Coronary artery (tissue), 2 donors: ENCODE data around the gene CTSO.

ENCODE experiments used
- DNase-seq: peaks from one replicate; pipeline ENCODE4 v3.0.0-alpha.2; 2017; ENCODE audit warnings: low spot score
- H3K27ac ChIP-seq, 2 donors: fragments of 200-600 bp; sonication (generic); one replicate each; pipeline ENCODE4 v1.5.1; 2016 to 2019
- H3K4me3 ChIP-seq: fragments of 200-600 bp; sonication (generic); 2 replicates; pipeline ENCODE4 v1.5.1; 2016; ENCODE audit warnings: mild to moderate bottlenecking, moderate library complexity
- TF ChIP-seq, protein P1 (sequence below): fragments of 200-600 bp; sonication (generic); IDR thresholded peaks from one replicate; pipeline ENCODE4 v1.5.1; 2019; ENCODE audit warnings: antibody characterized with exemption

The CTSO gene

GRCh38 chr4:155978810-155979209 is 25.1 kb upstream of the CTSO start:
- no peak overlapping the region for H3K4me3 ChIP-seq
- no peak overlapping the region for H3K27ac ChIP-seq
- TF ChIP-seq, protein P1, sequence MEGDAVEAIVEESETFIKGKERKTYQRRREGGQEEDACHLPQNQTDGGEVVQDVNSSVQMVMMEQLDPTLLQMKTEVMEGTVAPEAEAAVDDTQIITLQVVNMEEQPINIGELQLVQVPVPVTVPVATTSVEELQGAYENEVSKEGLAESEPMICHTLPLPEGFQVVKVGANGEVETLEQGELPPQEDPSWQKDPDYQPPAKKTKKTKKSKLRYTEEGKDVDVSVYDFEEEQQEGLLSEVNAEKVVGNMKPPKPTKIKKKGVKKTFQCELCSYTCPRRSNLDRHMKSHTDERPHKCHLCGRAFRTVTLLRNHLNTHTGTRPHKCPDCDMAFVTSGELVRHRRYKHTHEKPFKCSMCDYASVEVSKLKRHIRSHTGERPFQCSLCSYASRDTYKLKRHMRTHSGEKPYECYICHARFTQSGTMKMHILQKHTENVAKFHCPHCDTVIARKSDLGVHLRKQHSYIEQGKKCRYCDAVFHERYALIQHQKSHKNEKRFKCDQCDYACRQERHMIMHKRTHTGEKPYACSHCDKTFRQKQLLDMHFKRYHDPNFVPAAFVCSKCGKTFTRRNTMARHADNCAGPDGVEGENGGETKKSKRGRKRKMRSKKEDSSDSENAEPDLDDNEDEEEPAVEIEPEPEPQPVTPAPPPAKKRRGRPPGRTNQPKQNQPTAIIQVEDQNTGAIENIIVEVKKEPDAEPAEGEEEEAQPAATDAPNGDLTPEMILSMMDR, result no peak

GRCh38 chr4:155975511-155975910 is 21.8 kb upstream of the CTSO start:
- TF ChIP-seq, protein P1, result no peak
- H3K27ac ChIP-seq, result no peak overlapping the region
- no peak overlapping the region for H3K4me3 ChIP-seq
- DNase-seq, result no peak

More at GRCh38 chr4:155978810-155979209, 25.1 kb upstream of the CTSO start:
- no peak for DNase-seq

GRCh38 chr4:155974996-155975395 is 21.3 kb upstream of the CTSO start:
- H3K27ac ChIP-seq, result no peak overlapping the region
- H3K4me3 ChIP-seq, result no peak overlapping the region
- no peak for DNase-seq
- TF ChIP-seq, protein P1, result no peak

GRCh38 chr4:155974476-155974749 is 20.7 kb upstream of the CTSO start:
- no peak for DNase-seq
- no peak overlapping the region for H3K4me3 ChIP-seq
- TF ChIP-seq, protein P1, result no peak
- H3K27ac ChIP-seq, result no peak overlapping the region

DNA sequence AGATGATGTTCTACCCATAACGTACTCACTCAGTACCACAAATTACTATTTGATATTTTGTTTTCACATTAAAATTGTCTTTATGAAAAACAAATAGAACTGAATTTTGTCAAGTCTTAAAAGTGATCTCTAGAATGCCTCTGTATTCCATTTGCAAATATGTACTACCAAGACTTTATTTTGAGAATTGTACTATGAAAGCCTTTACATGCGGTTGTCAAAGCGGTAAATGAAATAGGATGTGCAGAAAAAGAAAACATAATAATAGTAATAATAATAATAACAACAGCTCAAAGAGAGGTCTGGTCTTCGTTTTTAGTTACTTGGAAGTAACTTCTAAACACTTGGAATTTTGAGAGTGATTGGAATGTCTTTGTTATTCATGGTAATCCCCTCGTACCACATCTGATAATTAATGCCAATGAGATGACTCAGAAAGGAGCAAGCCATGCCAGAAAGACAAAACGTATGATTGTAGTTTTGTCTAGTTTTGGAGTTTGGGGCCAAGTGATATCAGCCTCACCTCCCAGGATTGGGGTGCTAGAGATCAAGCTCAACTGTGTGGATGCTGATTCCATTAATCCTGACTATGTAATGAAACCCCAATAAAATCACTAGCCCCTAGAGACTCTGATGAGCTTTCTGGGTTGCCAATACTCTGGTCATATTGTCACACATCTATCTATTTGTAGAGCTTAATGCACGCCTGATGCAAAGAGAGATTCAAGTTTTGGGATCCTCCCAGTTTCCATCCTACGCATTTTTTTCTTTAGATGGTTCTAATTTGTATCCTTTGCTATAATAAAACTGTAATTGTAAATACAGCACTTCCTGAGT is 20.2 kb upstream of the CTSO start:
- H3K27ac ChIP-seq, result no peak overlapping the region
- H3K4me3 ChIP-seq, result no peak overlapping the region
- no peak for DNase-seq
- TF ChIP-seq, protein P1, result no peak

GRCh38 chr4:155972098-155972497 is 18.4 kb upstream of the CTSO start:
- Histone ChIP-seq H3K4me3 (no peak overlapping the region), H3K27ac (no peak overlapping the region)
- DNase-seq, result no peak
- TF ChIP-seq, protein P1, result no peak

- Histone ChIP-seq H3K27ac (no peak overlapping the region), H3K4me3 (no peak overlapping the region)
- no peak for DNase-seq
- TF ChIP-seq, protein P1, result no peak
Observed at GRCh38 chr4:155966731-155967395, 13.2 kb upstream of the CTSO start.
